Keratinocyte (primary cell): ENCODE data around the gene MACIR. TPM values are rescaled to one million over a fixed set of nuclear protein-coding genes. Genes with fewer than 3 reads are reported as not detected.

Experiments used
- DNase-seq: peaks from one replicate; pipeline ENCODE4 v3.0.0-alpha.2; 2011; ENCODE audit warnings: low read depth, missing footprints, low spot score
- FAIRE-seq: peaks from 2 replicates; lab custom pipeline; 2011; peaks lifted over from hg19 to GRCh38; lab: Jason Lieb, UNC
- H2AFZ ChIP-seq: 2 replicates; pipeline ENCODE4 v1.6.0; 2012; ENCODE audit warnings: low read length, control low read depth, inconsistent platforms; ENCODE audit not compliant: control insufficient read depth
- H3K27ac ChIP-seq: 2 replicates; pipeline ENCODE4 v1.5.1; 2011; ENCODE audit warnings: low read length; ENCODE audit not compliant: control insufficient read depth, insufficient read depth
- H3K27me3 ChIP-seq: 3 replicates; pipeline ENCODE4 v1.6.0; 2011; ENCODE audit warnings: low read length; ENCODE audit not compliant: control insufficient read depth, insufficient read depth; ENCODE audit errors: extremely low read depth
- H3K36me3 ChIP-seq, 2 experiments: 2 replicates in 1 of 2; 3 replicates in 1 of 2; pipeline ENCODE4 v1.5.1; 2011; ENCODE audit warnings: low read length in 2 of 2, mild to moderate bottlenecking in 1 of 2; ENCODE audit not compliant: control insufficient read depth in 2 of 2, insufficient read depth in 2 of 2; ENCODE audit errors: extremely low read depth in 1 of 2
- H3K4me1 ChIP-seq: 3 replicates; pipeline ENCODE4 v1.5.1; 2011; ENCODE audit warnings: low read length; ENCODE audit not compliant: control insufficient read depth, insufficient read depth; ENCODE audit errors: extremely low read depth
- H3K4me2 ChIP-seq: 3 replicates; pipeline ENCODE4 v1.6.0; 2011; ENCODE audit warnings: low read depth, low read length; ENCODE audit not compliant: control insufficient read depth, insufficient read depth; ENCODE audit errors: extremely low read depth
- H3K4me3 ChIP-seq, 3 experiments: fragments of 200-600 bp in 1 of 3; sonication (generic) in 1 of 3; 2 replicates in 2 of 3; 3 replicates in 1 of 3; pipeline ENCODE4 v1.5.1; 2011 to 2016; ENCODE audit warnings: low read length in 3 of 3, mild to moderate bottlenecking in 3 of 3, control low read depth in 2 of 3, inconsistent platforms in 1 of 3, low read depth in 1 of 3, mixed read lengths in 1 of 3, mixed run types in 1 of 3, moderate library complexity in 1 of 3; ENCODE audit not compliant: control insufficient read depth in 2 of 3, insufficient read depth in 2 of 3; ENCODE audit errors: extremely low read depth in 1 of 3
- H3K79me2 ChIP-seq: 2 replicates; pipeline ENCODE4 v1.6.0; 2012; ENCODE audit warnings: low read length; ENCODE audit not compliant: control insufficient read depth, insufficient read depth
- H3K9ac ChIP-seq: 3 replicates; pipeline ENCODE4 v1.6.0; 2011; ENCODE audit warnings: low read length; ENCODE audit not compliant: control insufficient read depth, insufficient read depth; ENCODE audit errors: extremely low read depth
- H3K9me1 ChIP-seq: 3 replicates; pipeline ENCODE4 v1.6.0; 2011; ENCODE audit warnings: low read length; ENCODE audit not compliant: control insufficient read depth, insufficient read depth; ENCODE audit errors: extremely low read depth
- H3K9me3 ChIP-seq: 2 replicates; pipeline ENCODE4 v1.5.1; 2012; ENCODE audit warnings: low read depth, low read length; ENCODE audit not compliant: control insufficient read depth
- H4K20me1 ChIP-seq: 3 replicates; pipeline ENCODE4 v1.6.0; 2011; ENCODE audit warnings: low read length; ENCODE audit not compliant: control insufficient read depth, insufficient read depth; ENCODE audit errors: extremely low read depth
- EZH2 ChIP-seq: IDR thresholded peaks from one replicate; pipeline ENCODE4 v1.6.1; 2012; ENCODE audit warnings: inconsistent platforms, mild to moderate bottlenecking, low read length, moderate library complexity
- dilution Hi-C: fragments of 300-500 bp; cut with MboI; formaldehyde crosslinking; loops from one replicate; pipeline ENCODE4 v1.7.0; 2020; ENCODE audit warnings: low sequenced_read_pairs; ENCODE audit not compliant: extremely low pct_ligation_motif_present
- polyA plus RNA-seq, 5 experiments: library from polyadenylated mRNA; depleted of rRNA in 3 of 5; stranded (reverse) in 3 of 5; stranded (forward) in 1 of 5; unstranded in 1 of 5; fragments of >200 nt; gene quantifications; 1 replicate in 1 of 5; 2 replicates in 3 of 5; 3 replicates in 1 of 5; pipeline versions ENCODE4 v1.2.1 to v1.2.3, GENCODE V29; 2011 to 2012; ENCODE audit warnings: missing spikeins in 2 of 5, low read depth in 1 of 5, low replicate concordance in 1 of 5
- TF ChIP-seq, protein P1 (sequence below), 3 experiments: IDR thresholded peaks in 1 of 3; conservative IDR thresholded peaks in 1 of 3; optimal IDR thresholded peaks in 1 of 3; 2 replicates in 2 of 3; 3 replicates in 1 of 3; pipeline versions ENCODE3 to v1.5.1; 2011; ENCODE audit warnings: low read length in 3 of 3, mild to moderate bottlenecking in 3 of 3, moderate library complexity in 2 of 3, control low read depth in 1 of 3, inconsistent platforms in 1 of 3; ENCODE audit not compliant: insufficient read depth in 2 of 3; ENCODE audit errors: extremely low read depth in 1 of 3

MACIR gene
- polyA plus RNA-seq, 1 donor (not counting 4 experiments of a cell fraction or from before 2014, with no cell fraction given), result 9.5 TPM

DNA sequence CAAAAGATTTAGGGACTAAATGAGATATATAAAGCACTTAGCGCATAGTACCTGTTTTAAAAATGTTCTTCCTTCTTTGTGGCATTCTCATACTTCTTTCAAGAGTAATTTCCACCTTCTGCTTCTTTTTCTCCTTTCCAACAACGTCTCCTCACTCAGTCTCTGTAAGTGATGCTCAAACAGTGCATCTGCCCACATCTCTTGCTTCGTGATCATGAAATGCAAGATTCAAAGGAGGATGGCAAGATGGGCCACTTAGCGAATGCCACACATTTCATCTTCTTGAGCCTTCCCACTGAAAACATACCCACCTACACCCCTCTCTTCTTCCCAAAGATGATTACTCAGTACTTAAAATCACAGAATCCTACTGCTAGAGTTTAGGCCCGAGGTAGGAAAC, 36.9 kb downstream of the MACIR start:
- dilution Hi-C loops, result no loop called here
- no peak overlapping the region for H3K4me2 ChIP-seq
- no peaks in the 10 kb centered on the region for H3K9me1 ChIP-seq
- H3K9ac ChIP-seq, result no peak overlapping the region
- no peak overlapping the region for H3K4me3 ChIP-seq
- no peaks in the 10 kb centered on the region for H3K9me3 ChIP-seq
- no peaks in the 10 kb centered on the region for H3K36me3 ChIP-seq
- TF ChIP-seq EZH2, result no peak
- TF ChIP-seq, protein P1, sequence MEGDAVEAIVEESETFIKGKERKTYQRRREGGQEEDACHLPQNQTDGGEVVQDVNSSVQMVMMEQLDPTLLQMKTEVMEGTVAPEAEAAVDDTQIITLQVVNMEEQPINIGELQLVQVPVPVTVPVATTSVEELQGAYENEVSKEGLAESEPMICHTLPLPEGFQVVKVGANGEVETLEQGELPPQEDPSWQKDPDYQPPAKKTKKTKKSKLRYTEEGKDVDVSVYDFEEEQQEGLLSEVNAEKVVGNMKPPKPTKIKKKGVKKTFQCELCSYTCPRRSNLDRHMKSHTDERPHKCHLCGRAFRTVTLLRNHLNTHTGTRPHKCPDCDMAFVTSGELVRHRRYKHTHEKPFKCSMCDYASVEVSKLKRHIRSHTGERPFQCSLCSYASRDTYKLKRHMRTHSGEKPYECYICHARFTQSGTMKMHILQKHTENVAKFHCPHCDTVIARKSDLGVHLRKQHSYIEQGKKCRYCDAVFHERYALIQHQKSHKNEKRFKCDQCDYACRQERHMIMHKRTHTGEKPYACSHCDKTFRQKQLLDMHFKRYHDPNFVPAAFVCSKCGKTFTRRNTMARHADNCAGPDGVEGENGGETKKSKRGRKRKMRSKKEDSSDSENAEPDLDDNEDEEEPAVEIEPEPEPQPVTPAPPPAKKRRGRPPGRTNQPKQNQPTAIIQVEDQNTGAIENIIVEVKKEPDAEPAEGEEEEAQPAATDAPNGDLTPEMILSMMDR (optimal IDR thresholded peaks at IDR 0.05 in 1 of 3, IDR thresholded peaks at IDR 0.05 in 1 of 3, conservative IDR thresholded peaks at IDR 0.05 in 1 of 3; ENCODE audit: extremely low read depth in 1 of 3, insufficient read depth in 2 of 3, low read length in 3 of 3), result no peak
- H3K27me3 ChIP-seq, result peaks cover 2% of the 10 kb centered on the region
- no peak overlapping the region for H2AFZ ChIP-seq
- no peaks in the 10 kb centered on the region for H4K20me1 ChIP-seq
- H3K27ac ChIP-seq, result no peak overlapping the region
- DNase-seq (no peak), FAIRE-seq (no peak)
- no peaks in the 10 kb centered on the region for H3K4me1 ChIP-seq
- H3K79me2 ChIP-seq, result no peaks in the 10 kb centered on the region

GRCh38 chr5:103295871-103296270, 37.3 kb downstream of the MACIR start:
- FAIRE-seq (no peak), DNase-seq (no peak)
- Histone ChIP-seq H3K79me2 (no peaks in the 10 kb centered on the region), H3K27me3 (peaks cover 2% of the 10 kb centered on the region), H3K4me1 (no peaks in the 10 kb centered on the region), H3K4me2 (no peak overlapping the region), H3K36me3 (no peaks in the 10 kb centered on the region), H3K9me1 (no peaks in the 10 kb centered on the region), H2AFZ (no peak overlapping the region), H3K27ac (no peak overlapping the region), H3K9ac (no peak overlapping the region), H3K4me3 (no peak overlapping the region), H3K9me3 (no peaks in the 10 kb centered on the region), H4K20me1 (no peaks in the 10 kb centered on the region)
- TF ChIP-seq EZH2, result no peak
- TF ChIP-seq, protein P1 (optimal IDR thresholded peaks at IDR 0.05 in 1 of 3, IDR thresholded peaks at IDR 0.05 in 1 of 3, conservative IDR thresholded peaks at IDR 0.05 in 1 of 3; ENCODE audit: extremely low read depth in 1 of 3, insufficient read depth in 2 of 3, low read length in 3 of 3), result no peak
- dilution Hi-C loops, result no loop called here
